ENCODE data around the gene ZNF70. TPM values are rescaled to one million over a fixed set of nuclear protein-coding genes. Genes with fewer than 3 reads are reported as not detected.

ZNF70 gene
- total RNA-seq, 1 donor from 2014 or later = 4.0 TPM

DNA sequence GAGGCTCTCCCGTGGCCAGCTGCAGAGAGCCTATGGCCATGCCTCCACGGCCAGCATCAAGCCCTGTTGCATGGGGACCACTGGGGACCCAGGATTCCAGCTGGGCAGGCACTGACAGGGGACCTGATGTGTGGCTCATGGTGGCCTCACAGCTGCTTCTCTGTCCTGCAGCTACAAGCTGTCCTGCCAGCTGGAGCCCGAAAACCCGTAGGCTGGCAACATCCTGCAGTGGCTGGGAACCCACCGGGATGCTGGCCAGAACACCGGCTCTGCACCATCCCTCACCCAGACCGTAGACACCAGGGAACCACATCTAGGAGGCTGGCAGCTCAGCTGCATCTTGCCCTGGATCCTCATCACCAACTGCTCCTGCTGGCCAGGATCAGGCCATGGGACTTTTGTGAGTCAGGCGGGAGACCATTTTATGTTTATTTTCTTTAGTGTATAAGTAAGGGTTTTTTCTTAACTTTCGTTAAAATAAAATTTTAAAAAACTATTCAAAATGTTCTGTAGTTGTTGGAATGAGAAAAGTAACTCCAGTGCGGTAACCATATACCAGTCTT is 52.2 kb downstream of the ZNF70 start:
- intact Hi-C loops (cut with micrococcal nuclease) = no loop called here
- Histone ChIP-seq H3K4me3 (no peak overlapping the region), H3K27me3 (ENCODE audit: low read depth) (no peaks in the 10 kb centered on the region), H3K9me3 (replicated peaks) (no peaks in the 10 kb centered on the region), H3K36me3 (peaks cover 59% of the 10 kb centered on the region), H3K4me1 (peaks cover 5% of the 10 kb centered on the region), H3K27ac (replicated peaks) (no peak overlapping the region)
- DNase-seq = no peak
- TF ChIP-seq, protein P1, sequence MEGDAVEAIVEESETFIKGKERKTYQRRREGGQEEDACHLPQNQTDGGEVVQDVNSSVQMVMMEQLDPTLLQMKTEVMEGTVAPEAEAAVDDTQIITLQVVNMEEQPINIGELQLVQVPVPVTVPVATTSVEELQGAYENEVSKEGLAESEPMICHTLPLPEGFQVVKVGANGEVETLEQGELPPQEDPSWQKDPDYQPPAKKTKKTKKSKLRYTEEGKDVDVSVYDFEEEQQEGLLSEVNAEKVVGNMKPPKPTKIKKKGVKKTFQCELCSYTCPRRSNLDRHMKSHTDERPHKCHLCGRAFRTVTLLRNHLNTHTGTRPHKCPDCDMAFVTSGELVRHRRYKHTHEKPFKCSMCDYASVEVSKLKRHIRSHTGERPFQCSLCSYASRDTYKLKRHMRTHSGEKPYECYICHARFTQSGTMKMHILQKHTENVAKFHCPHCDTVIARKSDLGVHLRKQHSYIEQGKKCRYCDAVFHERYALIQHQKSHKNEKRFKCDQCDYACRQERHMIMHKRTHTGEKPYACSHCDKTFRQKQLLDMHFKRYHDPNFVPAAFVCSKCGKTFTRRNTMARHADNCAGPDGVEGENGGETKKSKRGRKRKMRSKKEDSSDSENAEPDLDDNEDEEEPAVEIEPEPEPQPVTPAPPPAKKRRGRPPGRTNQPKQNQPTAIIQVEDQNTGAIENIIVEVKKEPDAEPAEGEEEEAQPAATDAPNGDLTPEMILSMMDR (IDR thresholded peaks at IDR 0.05; ENCODE audit: borderline replicate concordance) = no peak

DNA sequence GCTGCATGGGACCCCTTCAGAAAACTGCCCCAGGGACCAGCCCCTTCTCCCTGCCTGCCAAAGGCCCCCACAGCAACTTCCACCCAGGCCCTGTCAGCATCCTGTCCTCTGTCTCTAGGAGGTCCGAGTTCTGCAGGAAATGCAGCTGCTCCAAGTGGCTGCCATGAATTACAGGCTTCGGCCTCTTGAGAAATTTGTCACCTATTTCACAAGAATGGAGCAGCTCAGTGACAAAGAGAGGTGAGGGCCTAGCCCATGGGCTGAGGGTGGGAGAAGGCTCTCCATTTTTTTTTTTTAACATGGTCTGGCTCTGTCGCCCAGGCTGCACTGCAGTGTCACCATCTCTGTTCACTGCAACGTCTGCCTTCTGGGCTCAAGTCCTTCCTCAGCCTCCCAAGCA is 52.8 kb downstream of the ZNF70 start:
- Histone ChIP-seq H3K27ac (replicated peaks) (no peak overlapping the region), H3K4me1 (peaks cover 5% of the 10 kb centered on the region), H3K27me3 (ENCODE audit: low read depth) (no peaks in the 10 kb centered on the region), H3K9me3 (replicated peaks) (no peaks in the 10 kb centered on the region), H3K4me3 (no peak overlapping the region), H3K36me3 (peaks cover 59% of the 10 kb centered on the region)
- TF ChIP-seq, protein P1 (IDR thresholded peaks at IDR 0.05; ENCODE audit: borderline replicate concordance) = no peak
- DNase-seq = no peak
- intact Hi-C loops (cut with micrococcal nuclease) = no loop called here

DNA sequence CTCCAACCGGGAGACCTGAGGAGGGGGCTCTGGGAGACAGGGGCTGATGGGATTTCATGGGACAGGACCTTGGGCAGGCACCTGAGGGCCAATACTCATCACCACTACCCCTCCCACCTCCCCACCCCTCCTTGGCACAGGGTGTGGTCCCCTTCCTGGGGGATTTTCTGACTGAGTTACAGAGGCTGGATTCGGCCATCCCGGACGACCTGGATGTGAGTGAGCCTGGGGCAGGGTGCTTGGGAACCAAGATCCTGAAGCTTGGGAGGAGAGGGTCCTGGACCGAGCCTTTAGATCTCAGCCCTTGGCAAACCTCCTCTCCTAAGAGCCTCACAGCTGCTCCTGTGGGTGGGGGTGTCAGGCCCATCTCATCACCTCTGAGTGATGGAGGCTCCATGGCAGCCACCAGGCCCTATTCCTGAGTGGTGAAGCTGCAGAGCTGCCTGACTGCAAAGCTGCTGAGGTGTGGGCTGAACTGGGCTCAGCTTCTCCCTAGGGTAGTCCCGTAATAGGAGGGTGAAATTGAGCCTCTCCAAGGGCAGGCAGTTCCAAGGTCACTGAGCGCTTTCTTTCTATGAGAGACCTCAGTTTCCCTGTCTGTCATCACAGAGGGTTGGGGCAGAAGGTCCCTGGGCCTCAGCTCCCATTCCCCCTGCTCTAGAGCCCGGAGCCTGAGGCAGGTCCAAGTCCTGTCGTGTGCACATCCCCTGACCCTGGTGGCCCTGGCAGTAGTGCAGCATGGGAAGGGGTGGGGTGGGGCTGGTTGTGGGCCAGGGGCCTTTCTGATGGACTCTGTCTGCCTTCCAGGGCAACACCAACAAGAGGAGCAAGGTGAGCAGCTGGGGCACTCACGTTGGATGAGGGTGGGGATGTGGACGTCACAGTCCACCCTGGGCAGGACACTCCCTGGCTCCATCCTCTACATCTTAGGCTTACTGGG is 53.6 kb downstream of the ZNF70 start:
- H3K4me1 ChIP-seq = peaks cover 5% of the 10 kb centered on the region
- H3K27me3 ChIP-seq (ENCODE audit: low read depth) = no peaks in the 10 kb centered on the region
- TF ChIP-seq, protein P1 (IDR thresholded peaks at IDR 0.05; ENCODE audit: borderline replicate concordance) = no peak
- no peak overlapping the region for H3K27ac ChIP-seq (replicated peaks)
- intact Hi-C loops (cut with micrococcal nuclease) = no loop called here
- H3K36me3 ChIP-seq = peaks cover 56% of the 10 kb centered on the region
- H3K9me3 ChIP-seq (replicated peaks) = no peaks in the 10 kb centered on the region
- no peak overlapping the region for H3K4me3 ChIP-seq
- DNase-seq = no peak

DNA sequence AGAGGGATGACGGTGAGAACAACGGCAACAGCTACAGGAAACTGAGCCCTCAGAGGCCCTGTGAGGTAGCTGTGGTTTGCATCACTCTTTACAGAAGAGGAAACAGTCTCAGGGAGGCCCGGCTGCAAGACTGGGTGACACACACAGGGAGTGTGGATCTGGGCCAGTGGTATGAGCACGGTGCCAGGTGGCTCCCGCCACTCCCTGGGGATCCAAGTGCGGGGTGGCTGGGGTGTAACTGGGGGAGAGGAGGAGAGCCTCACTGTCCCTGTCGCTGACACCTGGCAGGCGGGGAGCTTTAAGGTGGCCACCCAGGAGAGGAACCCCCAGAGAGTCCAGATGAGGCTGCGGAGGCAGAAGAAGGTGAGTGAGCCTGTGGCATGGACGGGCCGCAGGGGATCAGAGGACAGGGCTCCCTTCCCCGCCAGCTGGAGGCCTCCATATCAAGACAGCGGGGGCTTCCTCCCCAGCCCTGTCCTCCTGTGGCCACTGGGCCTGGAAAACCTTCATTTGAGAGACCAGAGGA is 54.5 kb downstream of the ZNF70 start:
- Histone ChIP-seq H3K4me1 (peaks cover 5% of the 10 kb centered on the region), H3K4me3 (no peak overlapping the region), H3K27me3 (ENCODE audit: low read depth) (no peaks in the 10 kb centered on the region), H3K9me3 (replicated peaks) (no peaks in the 10 kb centered on the region), H3K36me3 (peaks cover 47% of the 10 kb centered on the region), H3K27ac (replicated peaks) (no peak overlapping the region)
- TF ChIP-seq, protein P1 (IDR thresholded peaks at IDR 0.05; ENCODE audit: borderline replicate concordance) = no peak
- intact Hi-C loops (cut with micrococcal nuclease) = no loop called here
- DNase-seq = no peak

DNA sequence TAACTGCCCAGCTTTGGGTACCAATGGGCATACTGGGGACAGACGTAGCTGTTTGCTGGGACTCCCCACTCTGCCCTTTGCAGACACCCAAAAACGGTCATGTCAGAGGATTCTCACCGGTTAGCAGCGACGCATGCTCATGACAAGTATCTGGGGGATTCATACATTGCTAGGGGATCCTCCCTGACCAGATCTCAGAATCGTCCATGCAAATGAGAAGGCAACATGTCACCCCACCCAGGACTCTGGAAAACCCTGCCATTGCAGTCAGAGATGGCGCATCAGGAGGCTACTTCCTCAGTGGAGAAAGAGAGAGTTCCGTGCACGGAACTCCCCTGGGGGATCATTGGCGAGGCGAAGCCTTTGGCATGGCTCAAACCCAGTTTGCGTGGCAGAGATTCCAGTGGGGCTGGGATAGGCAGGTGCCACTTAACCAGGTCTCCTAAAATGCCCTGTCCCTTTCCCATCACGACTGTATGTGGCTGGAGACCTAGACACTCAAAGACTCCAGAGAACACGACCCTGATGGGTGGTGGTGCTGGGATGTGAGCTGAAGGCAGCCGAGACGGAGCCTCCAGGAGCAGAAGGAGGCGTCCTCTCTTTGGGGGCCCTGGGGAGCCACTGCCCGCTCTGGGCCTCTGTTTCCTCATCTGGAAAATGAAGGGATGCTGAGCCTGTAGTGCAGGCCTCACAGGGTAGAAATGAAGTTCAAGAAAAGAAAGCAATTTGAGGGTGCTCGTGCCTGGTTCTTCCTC is 55.2 kb downstream of the ZNF70 start:
- H3K36me3 ChIP-seq = peaks cover 41% of the 10 kb centered on the region
- H3K4me3 ChIP-seq = no peak overlapping the region
- H3K27ac ChIP-seq (replicated peaks) = no peak overlapping the region

More for the DNA sequence above, 55.2 kb downstream of the ZNF70 start:
- H3K4me1 ChIP-seq = peaks cover 4% of the 10 kb centered on the region
- intact Hi-C loops (cut with micrococcal nuclease) = no loop called here
- no peak for DNase-seq
- TF ChIP-seq, protein P1 (IDR thresholded peaks at IDR 0.05; ENCODE audit: borderline replicate concordance) = no peak
- H3K9me3 ChIP-seq (replicated peaks) = no peaks in the 10 kb centered on the region
- no peaks in the 10 kb centered on the region for H3K27me3 ChIP-seq (ENCODE audit: low read depth)
